HepG2 (cell line): ENCODE data around the gene CRYM. TPM values are rescaled to one million over a fixed set of nuclear protein-coding genes. Genes with fewer than 3 reads are reported as not detected.
A peak's percentile ranks its signal among the peaks of the same experiment; 100 is the strongest.

Experiments
- ARNT ChIP-seq: fragments of 450-650 bp; IDR thresholded peaks from 2 replicates; pipeline ENCODE4 v1.6.1; 2017
- DMTF1 ChIP-seq: sonication (generic); formaldehyde crosslinking; IDR thresholded peaks from 2 replicates; pipeline ENCODE4 v1.4.0; 2020; ENCODE audit warnings: mild to moderate bottlenecking, missing genetic modification reagents
- HNF1A ChIP-seq, 2 experiments: sonication (generic) in 1 of 2; formaldehyde crosslinking in 1 of 2; IDR thresholded peaks; 2 replicates each; pipeline versions ENCODE4 v1.4.0 to v1.6.1; 2016 to 2020; ENCODE audit warnings: borderline replicate concordance in 1 of 2, low read depth in 1 of 2, mild to moderate bottlenecking in 1 of 2, missing genetic modification reagents in 1 of 2
- NR2C2 ChIP-seq: sonication (generic); formaldehyde crosslinking; IDR thresholded peaks from 2 replicates; pipeline ENCODE4 v1.4.0; 2020; ENCODE audit warnings: missing genetic modification reagents, mild to moderate bottlenecking, moderate library complexity, borderline replicate concordance
- PCBP2 ChIP-seq: fragments of 200-400 bp; formaldehyde crosslinking; optimal IDR thresholded peaks from 2 replicates; pipeline ENCODE3; 2018; ENCODE audit warnings: low read length, low read depth; ENCODE audit not compliant: poor library complexity, severe bottlenecking
- TRIM24 ChIP-seq: sonication (generic); formaldehyde crosslinking; IDR thresholded peaks from 2 replicates; pipeline ENCODE4 v1.8.0; 2022; ENCODE audit warnings: mild to moderate bottlenecking, missing genetic modification reagents
- ZC3H13 ChIP-seq: sonication (generic); formaldehyde crosslinking; IDR thresholded peaks from 2 replicates; pipeline ENCODE4 v1.8.1; 2023; ENCODE audit warnings: mild to moderate bottlenecking, missing genetic modification reagents, moderate library complexity
- ZFX ChIP-seq: sonication (generic); formaldehyde crosslinking; IDR thresholded peaks from 2 replicates; pipeline ENCODE4 v1.4.0; 2020; ENCODE audit warnings: mild to moderate bottlenecking, low read depth, missing genetic modification reagents, moderate library complexity
- ZMYM2 ChIP-seq: sonication (generic); formaldehyde crosslinking; IDR thresholded peaks from 2 replicates; pipeline ENCODE4 v1.8.0; 2022; ENCODE audit warnings: mild to moderate bottlenecking, missing genetic modification reagents
- ZMYM3 ChIP-seq: sonication (generic); formaldehyde crosslinking; IDR thresholded peaks from 2 replicates; pipeline ENCODE4 v1.5.1; 2020; ENCODE audit warnings: mild to moderate bottlenecking, missing genetic modification reagents
- ZNF407 ChIP-seq: sonication (generic); formaldehyde crosslinking; IDR thresholded peaks from one replicate; pipeline ENCODE4 v1.5.1; 2020; ENCODE audit warnings: mild to moderate bottlenecking, missing genetic modification reagents; ENCODE audit errors: not compliant biosample characterization
- polyA plus RNA-seq, 8 experiments: library from polyadenylated mRNA; depleted of rRNA in 3 of 8; stranded (reverse) in 7 of 8; unstranded in 1 of 8; fragments of >200 nt; fragmentation: Illumina TruSeq in 4 of 8; extraction: Trizol in 4 of 8; gene quantifications; 2 replicates each; pipeline versions ENCODE4 v1.2.1 to v1.2.3, GENCODE V29; 2011 to 2016; ENCODE audit warnings: low read depth in 4 of 8, missing spikeins in 1 of 8, mixed read lengths in 1 of 8; ENCODE audit not compliant: insufficient read depth in 1 of 8
- total RNA-seq, 5 experiments: library from RNA; depleted of rRNA; stranded (reverse); fragments of >200 nt; fragmentation: Illumina TruSeq; extraction: Trizol; gene quantifications; 2 replicates each; pipeline ENCODE4 v1.2.3, GENCODE V29; 2016; ENCODE audit warnings: low read depth in 1 of 5
- TF ChIP-seq, protein P1 (sequence below): sonication (generic); formaldehyde crosslinking; IDR thresholded peaks from 2 replicates; pipeline ENCODE4 v1.4.0; 2020; ENCODE audit warnings: mild to moderate bottlenecking, missing genetic modification reagents

The CRYM gene
- total and polyA plus RNA-seq, 2 of the 13 experiments (the other 11 are each of a cell fraction or from before 2014, with no cell fraction given), result 1.9 to 2.2 TPM

DNA sequence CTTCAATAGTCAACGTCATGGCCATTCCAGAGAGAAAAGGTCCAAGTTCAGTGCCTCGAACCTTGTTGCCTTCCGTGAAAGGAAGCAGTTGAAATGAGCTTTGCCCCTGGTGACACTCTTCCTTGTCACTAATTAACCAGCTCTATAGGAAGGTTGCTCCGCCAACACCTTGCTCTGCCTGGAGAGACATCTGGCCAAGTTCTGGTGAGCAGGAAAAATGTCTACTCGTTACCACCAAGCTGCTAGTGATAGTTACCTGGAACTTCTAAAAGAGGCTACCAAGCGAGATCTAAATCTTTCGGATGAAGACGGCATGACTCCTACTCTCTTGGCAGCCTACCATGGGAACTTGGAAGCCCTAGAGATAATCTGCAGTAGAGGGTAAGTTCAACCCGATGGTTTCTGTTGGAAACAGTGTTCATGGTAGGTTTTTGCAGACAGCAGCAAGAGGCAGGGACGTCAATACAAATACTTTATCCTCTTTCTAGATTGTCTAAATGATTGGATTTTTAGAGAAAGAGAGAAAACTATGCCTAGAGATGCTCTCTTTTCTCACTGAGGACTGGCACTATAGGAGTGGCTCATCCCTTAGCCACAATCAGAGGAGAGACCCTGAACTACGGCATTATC is 44.5 kb downstream of the CRYM start, which contains the start of gene ANKS4B (continued):
- TF ChIP-seq ZC3H13 (CRISPR knock-in tag), result no peak
- TF ChIP-seq HNF1A (IDR thresholded peaks at IDR 0.05; ENCODE audit: low read depth), result peak; percentile 100
- peak; percentile 100 for TF ChIP-seq HNF1A (CRISPR knock-in tag; IDR thresholded peaks at IDR 0.05; ENCODE audit: borderline replicate concordance)
- peak; percentile 59 for TF ChIP-seq ZMYM2 (CRISPR knock-in tag)
- TF ChIP-seq NR2C2 (CRISPR knock-in tag), result peak; percentile 83
- peak; percentile 79; the same call in 1 of the 2 replicates for TF ChIP-seq ZMYM3 (CRISPR knock-in tag)
- TF ChIP-seq ZFX (CRISPR knock-in tag), result peak; percentile 50; the same call in 1 of the 2 replicates
- TF ChIP-seq DMTF1 (CRISPR knock-in tag), result no peak
- no peak for TF ChIP-seq ARNT
- TF ChIP-seq, protein P1, sequence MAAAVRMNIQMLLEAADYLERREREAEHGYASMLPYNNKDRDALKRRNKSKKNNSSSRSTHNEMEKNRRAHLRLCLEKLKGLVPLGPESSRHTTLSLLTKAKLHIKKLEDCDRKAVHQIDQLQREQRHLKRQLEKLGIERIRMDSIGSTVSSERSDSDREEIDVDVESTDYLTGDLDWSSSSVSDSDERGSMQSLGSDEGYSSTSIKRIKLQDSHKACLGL (CRISPR knock-in tag), result 0 out of 2 replicates have a peak, but pooled peaks have one; percentile 30
- no peak for TF ChIP-seq ZNF407
- 0 out of 2 replicates have a peak, but pooled peaks have one; percentile 37 for TF ChIP-seq TRIM24 (CRISPR knock-in tag)
- no peak for TF ChIP-seq PCBP2
